ENCODE measurements around the gene CORO2B.

GRCh38 chr15:68663526-68663925, 84.7 kb downstream of the CORO2B start:
- TF ChIP-seq CTCF (IDR thresholded peaks at IDR 0.05) (no peak), POLR2A (IDR thresholded peaks at IDR 0.05) (no peak)
